Stimulated activated naive B cell treated with anti-CD40 and anti-IgM and Interleukin-4, amounts not matched to agents 10 μg/mL and 1 μg/mL and 100 μg/mL, for 72 hours (primary cell): ENCODE measurements around the gene ZNF669.
A peak's percentile ranks its signal among the peaks of the same experiment; 100 is the strongest.

Source experiments
- ATAC-seq, 2 donors: fragments of 150-1000 bp; cut with Tn5 transposase; replicated peaks; 2 replicates each; pipeline ENCODE4 v1.10.0; 2021; ENCODE audit warnings: moderate library complexity in 1 of 2
- DNase-seq: peaks from one replicate; pipeline ENCODE4 v3.0.0; 2021
- H3K27ac Mint-ChIP-seq: one replicate; pipeline ENCODE4 v1.8.0; 2022; ENCODE audit warnings: mild to moderate bottlenecking, mixed read lengths
- H3K27me3 Mint-ChIP-seq, 2 donors: one replicate each; pipeline ENCODE4 v1.8.0; 2022; ENCODE audit warnings: mixed read lengths in 2 of 2
- H3K36me3 Mint-ChIP-seq, 2 donors: one replicate each; pipeline ENCODE4 v1.8.0; 2022; ENCODE audit warnings: mixed read lengths in 2 of 2, mild to moderate bottlenecking in 1 of 2
- H3K4me1 Mint-ChIP-seq, 2 donors: one replicate each; pipeline ENCODE4 v1.8.0; 2022; ENCODE audit warnings: mixed read lengths in 2 of 2, mild to moderate bottlenecking in 1 of 2
- H3K4me3 Mint-ChIP-seq, 2 donors: one replicate each; pipeline ENCODE4 v1.8.0; 2022; ENCODE audit warnings: mild to moderate bottlenecking in 2 of 2, mixed read lengths in 2 of 2, moderate library complexity in 1 of 2
- H3K9me3 Mint-ChIP-seq, 2 donors: one replicate each; pipeline ENCODE4 v1.8.0; 2022; ENCODE audit warnings: mixed read lengths in 2 of 2, mild to moderate bottlenecking in 1 of 2

The ZNF669 gene

DNA sequence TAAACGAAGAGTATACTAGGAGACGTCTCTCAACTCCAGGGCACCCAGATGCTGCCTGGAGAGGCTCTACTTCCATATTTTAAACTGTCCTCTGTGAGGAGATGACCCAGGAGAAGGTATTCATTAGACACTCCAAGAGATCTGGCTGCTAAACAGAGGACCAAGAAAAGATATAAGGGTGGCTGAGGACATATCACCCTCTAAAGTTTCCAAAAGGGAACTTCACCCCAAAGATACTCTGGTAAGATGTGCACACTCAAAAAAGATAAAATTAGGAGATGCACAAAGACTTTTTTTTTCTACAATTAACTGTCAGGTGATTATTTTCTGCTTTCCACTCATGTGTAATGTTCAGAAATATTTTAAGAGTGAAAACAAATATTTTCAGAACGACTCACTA, 26.9 kb downstream of the ZNF669 start:
- peaks cover 16 to 44% of the 10 kb centered on the region in 2 donors for H3K4me1 Mint-ChIP-seq
- no peak overlapping the region for H3K27ac Mint-ChIP-seq
- no peak for DNase-seq
- H3K4me3 Mint-ChIP-seq, result peak overlapping the region; percentile 92 to 98
- H3K36me3 Mint-ChIP-seq, result peaks cover 7 to 23% of the 10 kb centered on the region in 2 donors
- ATAC-seq, result no peak
- H3K27me3 Mint-ChIP-seq, result no peaks in the 10 kb centered on the region
- peaks cover 2 to 4% of the 10 kb centered on the region in 2 donors for H3K9me3 Mint-ChIP-seq

- H3K27ac Mint-ChIP-seq, result no peak overlapping the region
- no peaks in the 10 kb centered on the region for H3K27me3 Mint-ChIP-seq
- peaks cover 16 to 19% of the 10 kb centered on the region in 2 donors for H3K9me3 Mint-ChIP-seq
- H3K4me1 Mint-ChIP-seq, result peaks cover 12 to 15% of the 10 kb centered on the region in 2 donors
- no peak for DNase-seq
- H3K4me3 Mint-ChIP-seq, result no peak overlapping the region
- no peak for ATAC-seq
- peaks cover 26 to 56% of the 10 kb centered on the region in 2 donors for H3K36me3 Mint-ChIP-seq
These were observed 33.5 kb downstream of the ZNF669 start for GRCh38 chr1:247070645-247071044.

DNA sequence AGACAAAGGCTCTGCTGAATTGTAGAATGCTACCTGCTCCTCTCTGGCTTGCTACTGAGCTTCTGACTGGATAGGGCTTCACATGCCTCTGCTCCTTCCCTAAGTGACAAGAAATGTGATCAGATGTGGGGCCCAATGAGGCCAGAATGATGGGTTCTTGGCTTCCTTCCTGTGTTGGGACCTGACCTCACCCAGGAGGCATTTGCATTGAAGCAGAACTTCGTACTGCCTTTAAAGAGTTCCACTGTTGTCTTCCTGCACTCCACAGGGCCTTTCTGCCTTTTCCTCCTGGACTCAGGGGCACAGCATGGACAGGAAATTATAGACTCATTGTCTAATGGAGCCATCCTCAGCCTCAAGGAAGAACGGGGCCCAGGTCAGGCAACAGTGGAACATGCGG, 39.9 kb downstream of the ZNF669 start:
- Mint-ChIP-seq H3K9me3 (peaks cover 12% of the 10 kb centered on the region in 2 donors), H3K36me3 (peaks cover 40 to 52% of the 10 kb centered on the region in 2 donors), H3K27ac (no peak overlapping the region), H3K4me1 (peaks cover 6% of the 10 kb centered on the region in 2 donors), H3K27me3 (no peaks in the 10 kb centered on the region), H3K4me3 (no peak overlapping the region)
- no peak for ATAC-seq
- DNase-seq, result no peak

GRCh38 chr1:247060771-247061170, 43.4 kb downstream of the ZNF669 start:
- peaks cover 17 to 25% of the 10 kb centered on the region in 2 donors for H3K9me3 Mint-ChIP-seq
- H3K36me3 Mint-ChIP-seq, result peaks cover 53 to 60% of the 10 kb centered on the region in 2 donors
- DNase-seq (no peak), ATAC-seq (no peak)
- H3K27ac Mint-ChIP-seq, result no peak overlapping the region
- peaks cover 4 to 6% of the 10 kb centered on the region in 2 donors for H3K4me1 Mint-ChIP-seq
- no peaks in the 10 kb centered on the region for H3K27me3 Mint-ChIP-seq
- no peak overlapping the region for H3K4me3 Mint-ChIP-seq

GRCh38 chr1:247056071-247056470, 48.1 kb downstream of the ZNF669 start:
- no peak overlapping the region for H3K4me3 Mint-ChIP-seq
- H3K4me1 Mint-ChIP-seq, result peaks cover 0 to 5% of the 10 kb centered on the region in 2 donors
- H3K27me3 Mint-ChIP-seq, result no peaks in the 10 kb centered on the region
- no peak overlapping the region for H3K27ac Mint-ChIP-seq
- H3K9me3 Mint-ChIP-seq, result peaks cover 27 to 36% of the 10 kb centered on the region in 2 donors
- no peak for ATAC-seq
- DNase-seq, result no peak
- peaks cover 49 to 71% of the 10 kb centered on the region in 2 donors for H3K36me3 Mint-ChIP-seq

GRCh38 chr1:247054992-247055415, 49.2 kb downstream of the ZNF669 start:
- DNase-seq, result no peak

More at GRCh38 chr1:247054992-247055415, 49.2 kb downstream of the ZNF669 start:
- no peak for ATAC-seq
- Mint-ChIP-seq H3K9me3 (peaks cover 27 to 39% of the 10 kb centered on the region in 2 donors), H3K27ac (no peak overlapping the region), H3K27me3 (no peaks in the 10 kb centered on the region), H3K4me3 (no peak overlapping the region), H3K4me1 (peaks cover 0 to 5% of the 10 kb centered on the region in 2 donors), H3K36me3 (peaks cover 50 to 69% of the 10 kb centered on the region in 2 donors)
